ENCODE measurements around the gene TRAF1.

Gene TRAF1

DNA sequence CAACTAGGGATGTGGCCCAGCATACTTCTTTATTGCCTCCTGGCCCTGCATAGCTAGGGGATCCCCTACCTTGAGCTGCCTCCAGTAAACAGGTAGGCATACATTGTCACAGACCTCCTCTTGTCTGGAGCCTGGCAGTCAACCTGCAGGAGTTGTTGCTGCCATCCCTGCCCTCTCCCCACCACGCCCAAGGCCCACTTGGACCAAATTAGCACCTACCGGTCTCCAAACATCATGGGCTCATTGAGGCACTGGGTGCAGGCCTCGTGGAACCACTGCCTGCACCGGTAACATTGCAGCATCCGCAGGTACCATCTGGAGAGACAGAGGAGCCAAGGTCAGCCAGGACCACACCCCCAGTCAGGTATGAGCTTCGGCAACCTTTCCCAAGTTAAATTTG lies 59.9 kb downstream of the TRAF1 start:
- DNase-seq = no peak

DNA sequence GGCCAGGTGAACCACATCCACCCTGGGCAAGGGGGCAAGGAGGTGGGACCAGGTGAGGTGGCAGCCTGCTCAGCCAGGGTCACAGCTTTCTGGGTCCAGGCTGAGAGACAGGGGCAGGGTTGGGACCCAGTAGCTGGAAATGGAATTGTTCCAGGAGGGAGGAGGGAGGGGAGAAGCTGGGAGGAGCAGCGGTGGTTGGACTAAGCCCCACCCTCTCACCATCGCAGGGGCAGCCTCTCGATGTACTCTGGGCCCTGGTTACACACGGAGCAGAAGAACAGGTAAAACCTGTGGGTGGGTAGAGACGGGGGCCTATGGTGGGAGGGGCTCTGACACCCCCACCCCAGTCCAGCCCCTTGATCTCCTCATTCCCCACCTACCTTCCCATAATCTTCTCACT lies 60.8 kb downstream of the TRAF1 start:
- DNase-seq = no peak

- DNase-seq = no peak
Observed at GRCh38 chr9:120865176-120865575, 61.4 kb downstream of the TRAF1 start.

DNA sequence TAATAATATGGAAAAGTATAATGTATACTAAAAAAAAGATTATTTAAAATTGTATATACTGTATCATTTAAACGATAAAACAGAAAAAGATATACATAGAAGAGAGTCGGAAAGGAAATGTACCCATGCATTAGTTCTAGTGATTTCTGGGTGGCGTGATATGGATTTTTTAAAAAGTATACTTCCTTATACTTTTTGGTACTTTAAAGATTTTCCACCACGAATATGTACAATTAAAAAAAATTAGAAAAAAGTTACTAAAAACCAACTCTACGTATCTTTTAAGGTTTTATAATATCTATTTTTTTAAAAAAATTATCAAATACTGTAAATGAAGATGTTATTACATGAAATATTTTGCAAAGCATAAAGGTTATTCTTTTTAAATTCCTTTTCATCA lies 61.9 kb downstream of the TRAF1 start:
- DNase-seq = no peak

DNA sequence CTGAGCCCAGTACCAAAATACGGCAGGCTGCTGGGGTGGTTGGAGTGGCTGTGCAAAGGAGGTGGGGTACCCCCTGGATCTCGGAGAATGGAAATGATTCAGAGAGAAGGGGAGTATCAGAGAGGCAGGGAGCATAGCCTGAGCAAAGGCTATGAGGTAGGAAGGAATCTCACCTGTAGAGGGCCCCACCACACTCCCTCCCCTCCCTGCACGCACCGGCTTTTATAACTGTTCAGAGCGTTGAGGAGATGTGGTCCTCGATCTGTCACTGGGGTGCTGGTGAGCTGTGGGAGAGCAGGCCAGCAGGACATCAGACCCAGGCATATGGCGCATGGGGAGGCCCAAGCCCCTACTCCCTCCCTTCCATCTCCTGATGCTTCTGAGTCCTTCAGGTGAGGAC lies 62.8 kb downstream of the TRAF1 start:
- no peak for DNase-seq

GRCh38 chr9:120862452-120862851 lies 64.1 kb downstream of the TRAF1 start:
- DNase-seq = no peak

- no peak for DNase-seq
Observed at GRCh38 chr9:120861935-120862334, 64.7 kb downstream of the TRAF1 start.

DNA sequence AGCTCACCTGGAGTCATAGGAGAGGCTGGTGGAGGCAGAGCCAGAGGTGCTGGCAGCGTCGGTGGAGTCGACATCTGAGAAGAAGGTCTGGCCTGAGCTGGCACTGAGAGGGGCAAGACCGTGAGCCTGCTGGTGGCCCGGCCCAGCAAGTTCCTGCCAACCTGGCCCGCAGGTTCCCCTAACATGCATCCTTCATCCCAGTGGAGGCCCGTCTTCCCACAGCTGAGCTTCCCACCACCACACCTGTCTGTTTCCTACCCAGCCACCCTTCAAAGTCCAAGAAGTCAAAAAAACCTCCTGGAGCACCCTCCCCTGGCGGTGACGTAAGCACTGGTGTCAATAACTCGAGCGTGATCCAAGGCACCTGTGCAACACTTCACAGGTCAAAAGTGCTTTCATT lies 66.5 kb downstream of the TRAF1 start:
- no peak for DNase-seq

DNA sequence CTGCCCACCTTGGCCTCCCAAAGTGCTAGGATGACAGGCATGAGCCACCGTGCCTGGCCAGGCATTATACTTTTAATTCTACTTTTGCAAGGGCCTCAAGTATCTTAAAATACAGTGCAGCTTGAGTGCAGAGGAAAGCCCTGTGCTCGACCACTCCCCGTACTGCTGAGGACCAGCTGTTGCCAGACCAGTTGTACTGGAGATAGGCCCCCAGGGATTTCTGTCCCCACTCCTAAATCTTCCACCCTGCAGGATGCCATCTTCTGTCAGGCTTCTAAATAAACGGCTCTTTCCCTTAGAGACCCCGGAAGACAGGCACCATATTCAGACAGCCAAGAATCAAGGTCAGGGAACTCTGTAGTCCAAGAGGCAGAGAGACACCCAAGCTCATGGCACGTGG lies 67.2 kb downstream of the TRAF1 start:
- no peak for DNase-seq

DNA sequence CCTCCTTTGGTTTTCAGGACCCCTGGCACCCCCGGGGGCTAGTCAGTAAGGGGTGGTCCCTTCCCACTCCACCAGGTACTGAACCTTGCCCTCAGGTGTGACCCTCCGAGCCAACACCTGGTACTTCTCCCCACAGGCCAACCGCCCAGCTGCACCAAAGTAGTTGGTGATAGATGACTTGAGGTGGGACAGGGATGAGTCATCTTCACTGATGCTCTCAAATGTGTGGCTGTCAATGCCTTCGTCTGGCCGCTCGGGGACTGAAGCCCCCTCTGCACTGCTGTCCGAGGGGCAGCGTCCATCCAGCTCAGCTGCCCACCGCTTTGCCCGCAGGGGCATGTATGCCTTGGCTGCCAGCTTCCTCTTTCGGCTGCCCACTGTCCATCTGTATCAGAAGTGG lies 68.7 kb downstream of the TRAF1 start:
- no peak for DNase-seq

DNA sequence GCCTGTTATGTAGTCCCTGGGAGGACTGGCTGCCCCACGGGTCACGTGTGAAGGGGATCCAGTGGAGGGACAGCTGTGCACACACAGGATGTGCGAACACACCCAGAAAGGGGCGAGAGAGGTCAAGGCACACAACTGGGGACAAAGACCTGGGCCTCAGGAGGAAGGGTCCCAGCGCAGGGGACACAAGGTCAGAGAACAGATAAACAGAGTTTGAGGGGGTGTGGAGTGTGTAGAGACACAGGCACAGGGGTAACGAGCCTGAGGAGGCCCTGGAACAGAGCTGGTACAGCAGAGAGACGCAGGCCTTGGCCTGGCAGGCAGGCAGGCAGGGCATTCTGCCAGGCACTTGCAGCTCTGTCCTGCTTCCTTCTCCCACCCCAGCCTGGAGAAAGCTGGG lies 69.1 kb downstream of the TRAF1 start:
- no peak for DNase-seq

GRCh38 chr9:120856700-120857099 lies 69.9 kb downstream of the TRAF1 start:
- DNase-seq = no peak

DNA sequence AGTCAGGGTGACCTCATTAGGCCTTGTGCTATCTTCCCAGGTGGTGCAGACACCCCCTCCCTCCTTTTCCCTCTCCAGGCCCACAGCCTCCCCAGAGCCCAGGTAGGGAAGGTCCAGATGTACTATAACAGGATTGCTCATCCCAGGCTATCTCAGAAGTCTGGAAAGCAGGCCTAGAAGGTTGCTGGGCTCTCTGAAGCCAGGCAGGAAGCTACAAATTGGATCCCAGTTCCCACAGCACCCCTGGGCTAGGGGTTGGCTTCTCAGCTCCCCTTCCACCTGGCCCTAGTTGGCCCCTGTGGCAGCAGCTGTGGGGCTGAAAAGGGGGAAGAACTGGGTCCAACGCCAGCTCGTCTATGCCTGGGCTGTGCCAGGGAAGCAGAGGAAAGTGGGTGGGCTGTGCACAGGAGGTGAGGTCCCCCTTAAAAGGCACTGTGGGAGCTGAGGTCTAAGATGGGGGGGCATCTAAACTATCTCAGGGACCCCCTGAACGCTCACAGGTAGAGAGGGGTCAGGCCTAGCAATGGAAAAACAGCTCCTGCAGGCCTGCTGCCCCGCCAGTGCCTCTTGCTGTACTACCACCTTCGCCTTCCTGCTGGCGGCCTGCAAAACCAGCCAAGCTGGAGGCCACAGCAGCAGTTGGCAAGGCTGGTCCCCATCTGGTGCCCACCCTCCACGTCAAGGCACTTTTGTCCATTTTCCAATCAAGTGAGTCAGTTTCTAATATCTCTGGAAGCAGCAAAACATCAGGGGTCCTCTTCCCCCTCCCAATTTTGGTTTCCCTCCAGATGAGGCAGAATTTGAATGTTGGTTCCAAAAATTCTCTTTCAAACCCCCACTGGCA lies 70.5 kb downstream of the TRAF1 start:
- DNase-seq = no peak

DNA sequence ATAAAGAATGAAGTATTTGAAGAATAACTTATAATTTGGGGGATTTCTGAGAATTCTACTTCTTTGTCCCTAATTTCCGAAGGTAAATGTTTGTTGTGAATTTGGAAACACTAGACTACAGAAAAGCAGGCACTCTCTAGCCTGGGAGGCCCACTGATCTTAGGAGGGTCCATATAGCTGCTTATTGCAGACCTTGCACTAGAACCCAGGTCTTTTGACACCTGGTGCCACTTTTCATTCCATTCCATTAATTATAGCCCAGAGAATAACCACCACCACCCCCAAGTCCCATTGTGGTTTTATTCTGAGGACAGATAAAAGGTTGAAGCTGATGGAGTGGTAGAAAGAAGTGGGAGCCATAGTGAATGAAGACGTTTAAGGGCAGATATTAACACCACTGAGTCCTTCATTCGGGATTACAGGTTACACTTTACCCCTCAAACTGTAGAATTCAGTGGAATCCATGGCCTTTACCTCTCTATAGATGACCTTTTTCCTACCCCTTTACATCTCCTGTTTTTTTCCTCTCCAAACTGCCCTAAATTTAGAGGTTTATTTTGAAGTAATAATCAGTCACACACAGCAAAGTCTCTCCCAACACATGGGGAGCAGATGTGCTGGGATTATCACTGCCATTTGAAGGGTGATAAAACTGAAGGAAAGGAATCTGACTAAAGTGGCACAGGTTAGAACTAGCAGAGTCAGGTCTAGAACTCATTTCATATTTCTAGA lies 71.8 kb downstream of the TRAF1 start:
- no peak for DNase-seq

DNA sequence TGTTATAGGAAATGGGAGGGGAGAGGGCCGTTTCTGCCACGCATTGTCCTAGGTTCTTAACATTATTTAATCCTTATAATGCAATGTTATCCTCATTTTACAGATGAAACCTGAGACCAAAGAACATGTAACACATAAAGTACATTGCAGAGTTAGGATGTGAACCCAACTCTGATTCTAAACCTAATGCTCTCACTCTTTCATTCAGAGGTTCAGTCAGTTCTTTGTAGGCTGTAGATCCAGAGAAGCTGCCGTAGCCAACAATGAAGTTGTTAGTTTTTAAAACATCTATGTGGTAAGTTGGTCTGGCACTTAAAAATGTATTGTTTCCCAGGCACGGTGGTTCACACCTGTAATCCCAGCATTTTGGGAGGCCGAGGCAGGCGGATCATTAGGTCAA lies 73.4 kb downstream of the TRAF1 start:
- DNase-seq = no peak
